HS-27A (cell line): ENCODE data around the gene SHE.
"Not testable (repeated sequence)": the region's sequence is repeated elsewhere in the genome, so short reads cannot be mapped to it uniquely, and the experiment has no call there.

Source experiments
- DNase-seq: peaks from one replicate; pipeline ENCODE4 v3.0.0-alpha.2; 2012; ENCODE audit warnings: low read depth, missing footprints

The SHE gene

GRCh38 chr1:154514066-154514553 lies 11.9 kb upstream of the SHE start:
- no peak for DNase-seq

GRCh38 chr1:154512760-154513159 lies 10.5 kb upstream of the SHE start:
- DNase-seq, result no peak

- no peak for DNase-seq
Observed at GRCh38 chr1:154503898-154504297, 1.7 kb upstream of the SHE start.

GRCh38 chr1:154502744-154503115 lies 518 bp upstream of the SHE start:
- no peak for DNase-seq

GRCh38 chr1:154501423-154502065 lies 668 bp downstream of the SHE start:
- DNase-seq, result no peak

- DNase-seq, result no peak
Observed at GRCh38 chr1:154500533-154500932, 1.7 kb downstream of the SHE start.

GRCh38 chr1:154499446-154499845 lies 2.8 kb downstream of the SHE start:
- DNase-seq, result no peak

GRCh38 chr1:154497026-154497806 lies 5.0 kb downstream of the SHE start:
- DNase-seq, result no peak

GRCh38 chr1:154496383-154496782 lies 5.8 kb downstream of the SHE start:
- DNase-seq, result no peak

GRCh38 chr1:154495496-154496273 lies 6.5 kb downstream of the SHE start:
- no peak for DNase-seq

- DNase-seq, result no peak
Observed at GRCh38 chr1:154493276-154493675, 8.9 kb downstream of the SHE start.

GRCh38 chr1:154492115-154492514 lies 10.1 kb downstream of the SHE start:
- no peak for DNase-seq

- DNase-seq, result no peak
Observed at GRCh38 chr1:154490317-154490716, 11.9 kb downstream of the SHE start.

GRCh38 chr1:154489695-154490274 lies 12.4 kb downstream of the SHE start:
- DNase-seq, result no peak

GRCh38 chr1:154488922-154489321 lies 13.3 kb downstream of the SHE start:
- no peak for DNase-seq

GRCh38 chr1:154486756-154487155 lies 15.5 kb downstream of the SHE start:
- not testable (repeated sequence) for DNase-seq

- no peak for DNase-seq
Observed at GRCh38 chr1:154485910-154486496, 16.2 kb downstream of the SHE start.

GRCh38 chr1:154485106-154485505 lies 17.1 kb downstream of the SHE start:
- no peak for DNase-seq

- peak; percentile 31 for DNase-seq
Observed at GRCh38 chr1:154483941-154484803, 18.0 kb downstream of the SHE start.

- DNase-seq, result no peak
Observed at GRCh38 chr1:154481053-154481452, 21.2 kb downstream of the SHE start.
